ENCODE measurements around the gene DGCR8.

The DGCR8 gene

GRCh38 chr22:20053407-20054033, 26.5 kb upstream of the DGCR8 start:
- no peak overlapping the region for H3K4me2 ChIP-seq (ENCODE audit: insufficient read depth, low read length)
- ATAC-seq (ENCODE audit: insufficient read depth, low read depth) (no peak), DNase-seq (no peak)
- H3K36me3 ChIP-seq (ENCODE audit: insufficient read depth, low read length), result peaks cover 59% of the 10 kb centered on the region
- H3K79me2 ChIP-seq (ENCODE audit: insufficient read depth, low read length), result no peaks in the 10 kb centered on the region
- peaks cover 14% of the 10 kb centered on the region for H4K20me1 ChIP-seq (ENCODE audit: insufficient read depth, low read length)
- no peak overlapping the region for H2AFZ ChIP-seq (ENCODE audit: low read depth, low read length)
- no peak overlapping the region for H3K4me3 ChIP-seq (ENCODE audit: low read depth in 1 of 2, low read length in 2 of 2)
- TF ChIP-seq EZH2 (IDR thresholded peaks at IDR 0.05; ENCODE audit: borderline replicate concordance, low read depth, low read length, severe bottlenecking), result no peak
- no peak for TF ChIP-seq CTCF (IDR thresholded peaks at IDR 0.05; ENCODE audit: borderline replicate concordance, extremely low read depth, low read length, poor library complexity, severe bottlenecking)
- H3K9me3 ChIP-seq (ENCODE audit: insufficient read depth, low read length, severe bottlenecking), result no peaks in the 10 kb centered on the region
- H3K27me3 ChIP-seq (ENCODE audit: insufficient read depth, low read length, poor library complexity), result no peaks in the 10 kb centered on the region
- H3K4me1 ChIP-seq (ENCODE audit: insufficient read depth, low read length), result no peaks in the 10 kb centered on the region
- no peak overlapping the region for H3K9ac ChIP-seq (ENCODE audit: low read depth, low read length)
- no peak overlapping the region for H3K27ac ChIP-seq (ENCODE audit: low read length)

GRCh38 chr22:20054034-20054427, 26.0 kb upstream of the DGCR8 start:
- DNase-seq (no peak), ATAC-seq (ENCODE audit: insufficient read depth, low read depth) (no peak)
- Histone ChIP-seq H4K20me1 (ENCODE audit: insufficient read depth, low read length) (peaks cover 14% of the 10 kb centered on the region), H3K4me2 (ENCODE audit: insufficient read depth, low read length) (no peak overlapping the region), H2AFZ (ENCODE audit: low read depth, low read length) (no peak overlapping the region), H3K27ac (ENCODE audit: low read length) (no peak overlapping the region), H3K79me2 (ENCODE audit: insufficient read depth, low read length) (no peaks in the 10 kb centered on the region), H3K9ac (ENCODE audit: low read depth, low read length) (no peak overlapping the region), H3K9me3 (ENCODE audit: insufficient read depth, low read length, severe bottlenecking) (no peaks in the 10 kb centered on the region), H3K36me3 (ENCODE audit: insufficient read depth, low read length) (peaks cover 55% of the 10 kb centered on the region), H3K27me3 (ENCODE audit: insufficient read depth, low read length, poor library complexity) (no peaks in the 10 kb centered on the region), H3K4me3 (ENCODE audit: low read depth in 1 of 2, low read length in 2 of 2) (no peak overlapping the region), H3K4me1 (ENCODE audit: insufficient read depth, low read length) (no peaks in the 10 kb centered on the region)
- no peak for TF ChIP-seq CTCF (IDR thresholded peaks at IDR 0.05; ENCODE audit: borderline replicate concordance, extremely low read depth, low read length, poor library complexity, severe bottlenecking)
- no peak for TF ChIP-seq EZH2 (IDR thresholded peaks at IDR 0.05; ENCODE audit: borderline replicate concordance, low read depth, low read length, severe bottlenecking)

GRCh38 chr22:20054485-20054884, 25.6 kb upstream of the DGCR8 start:
- no peak for TF ChIP-seq CTCF (IDR thresholded peaks at IDR 0.05; ENCODE audit: borderline replicate concordance, extremely low read depth, low read length, poor library complexity, severe bottlenecking)
- no peak for TF ChIP-seq EZH2 (IDR thresholded peaks at IDR 0.05; ENCODE audit: borderline replicate concordance, low read depth, low read length, severe bottlenecking)
- H3K36me3 ChIP-seq (ENCODE audit: insufficient read depth, low read length), result peaks cover 53% of the 10 kb centered on the region

More at GRCh38 chr22:20054485-20054884, 25.6 kb upstream of the DGCR8 start:
- Histone ChIP-seq H3K4me3 (ENCODE audit: low read depth in 1 of 2, low read length in 2 of 2) (no peak overlapping the region), H3K9ac (ENCODE audit: low read depth, low read length) (no peak overlapping the region), H3K79me2 (ENCODE audit: insufficient read depth, low read length) (no peaks in the 10 kb centered on the region), H3K27ac (ENCODE audit: low read length) (no peak overlapping the region), H3K9me3 (ENCODE audit: insufficient read depth, low read length, severe bottlenecking) (no peaks in the 10 kb centered on the region), H2AFZ (ENCODE audit: low read depth, low read length) (no peak overlapping the region), H3K4me1 (ENCODE audit: insufficient read depth, low read length) (no peaks in the 10 kb centered on the region), H3K4me2 (ENCODE audit: insufficient read depth, low read length) (no peak overlapping the region), H3K27me3 (ENCODE audit: insufficient read depth, low read length, poor library complexity) (no peaks in the 10 kb centered on the region), H4K20me1 (ENCODE audit: insufficient read depth, low read length) (peaks cover 14% of the 10 kb centered on the region)
- DNase-seq, result no peak
- ATAC-seq (ENCODE audit: insufficient read depth, low read depth), result no peak
